Stimulated activated naive CD4-positive, alpha-beta T cell treated with Interleukin-2 at 50 U/mL for 16 hours (primary cell): ENCODE data around the gene NPTXR.
"Not testable (repeated sequence)": the region's sequence is repeated elsewhere in the genome, so short reads cannot be mapped to it uniquely, and the experiment has no call there.

ENCODE experiments used
- DNase-seq: peaks from one replicate; lab custom pipeline; 2025; lab: John Stamatoyannopoulos, UW

NPTXR gene

GRCh38 chr22:38868886-38869381, 25.1 kb upstream of the NPTXR start:
- peak; percentile 79 for DNase-seq

DNA sequence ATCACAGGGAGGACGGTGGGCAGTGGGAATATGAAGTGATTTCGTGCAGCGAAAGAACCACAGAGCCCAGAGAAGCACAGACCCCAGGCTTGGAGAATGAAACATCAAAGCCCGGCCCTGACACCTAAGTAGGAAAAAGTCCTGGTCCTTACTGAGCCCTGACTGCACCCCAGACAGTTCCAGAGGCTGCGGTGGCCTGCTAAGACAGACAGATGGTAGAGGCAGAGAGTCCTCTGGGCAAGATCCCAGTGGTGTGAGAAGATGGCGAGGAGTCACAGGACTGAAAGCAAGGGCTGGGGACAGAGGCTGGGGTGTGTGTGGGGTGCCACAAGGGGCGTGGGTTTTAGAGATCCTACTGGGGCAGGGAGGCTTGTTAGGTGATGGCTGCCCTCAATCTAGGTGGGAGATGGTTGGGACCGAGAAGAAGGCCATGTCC, 24.5 kb upstream of the NPTXR start:
- DNase-seq = no peak

DNA sequence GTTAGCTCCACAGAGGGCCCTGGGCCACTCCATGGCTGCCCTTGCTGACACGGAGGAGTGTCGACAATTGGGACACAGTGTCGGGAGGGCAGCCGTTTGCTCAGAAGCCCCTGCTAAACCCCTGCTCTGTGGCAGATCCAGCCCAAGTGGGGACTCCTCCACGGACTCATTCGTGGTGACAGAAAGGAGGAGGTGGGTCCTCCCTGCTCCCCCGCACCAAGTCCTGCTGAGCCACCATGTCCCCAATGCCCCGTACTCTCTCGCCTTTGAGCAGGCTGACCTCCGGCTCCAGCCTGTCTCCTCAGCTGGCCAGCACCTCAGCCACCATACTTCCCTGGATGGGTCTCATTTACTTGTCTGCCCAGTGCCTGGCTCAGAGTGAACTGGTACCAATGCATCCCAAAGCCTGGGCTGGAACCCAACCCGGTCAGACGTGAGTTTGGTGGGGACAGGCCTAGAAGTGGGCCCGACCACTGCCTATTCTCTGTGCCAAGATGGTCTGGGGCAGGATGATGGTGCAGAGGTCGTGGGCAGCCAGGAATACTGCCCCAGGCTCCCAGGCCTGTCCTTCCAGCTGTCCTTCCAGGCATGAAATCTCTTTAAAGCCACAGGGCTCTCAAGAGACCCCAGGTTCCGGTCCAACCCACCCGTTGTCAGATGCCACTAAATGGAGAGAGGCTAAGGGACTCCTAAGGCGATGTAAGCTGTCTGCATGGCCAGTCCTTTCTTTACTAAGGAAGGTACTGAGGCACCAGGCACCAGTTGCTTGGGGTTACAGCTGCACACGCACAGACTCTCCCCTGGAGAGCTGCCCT, 23.9 kb upstream of the NPTXR start:
- DNase-seq = no peak

- DNase-seq = no peak
Observed at GRCh38 chr22:38867124-38867455, 23.3 kb upstream of the NPTXR start.

- DNase-seq = no peak
Observed at GRCh38 chr22:38866399-38867123, 22.7 kb upstream of the NPTXR start.

DNA sequence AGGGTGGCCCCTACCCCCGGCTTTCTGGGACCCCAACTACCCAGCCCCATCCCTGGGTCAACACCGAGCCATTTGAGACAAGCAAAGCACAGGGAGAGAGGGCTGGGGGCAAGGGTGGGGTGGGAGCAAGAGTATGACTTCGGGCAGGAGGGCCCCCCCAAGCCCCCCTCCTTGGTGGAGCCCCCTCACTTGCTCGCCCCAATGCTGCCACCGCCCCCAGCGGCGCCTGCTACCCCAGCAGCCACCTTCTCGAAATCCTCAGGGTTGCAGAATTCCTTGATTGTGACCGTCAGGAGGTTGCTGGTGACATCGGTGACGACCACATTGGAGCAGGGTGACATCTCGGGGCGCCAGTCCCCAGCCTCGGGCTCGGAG, 22.2 kb upstream of the NPTXR start:
- DNase-seq = no peak

GRCh38 chr22:38865201-38866023, 21.6 kb upstream of the NPTXR start:
- DNase-seq = no peak

GRCh38 chr22:38864361-38865191, 20.7 kb upstream of the NPTXR start:
- no peak for DNase-seq

DNA sequence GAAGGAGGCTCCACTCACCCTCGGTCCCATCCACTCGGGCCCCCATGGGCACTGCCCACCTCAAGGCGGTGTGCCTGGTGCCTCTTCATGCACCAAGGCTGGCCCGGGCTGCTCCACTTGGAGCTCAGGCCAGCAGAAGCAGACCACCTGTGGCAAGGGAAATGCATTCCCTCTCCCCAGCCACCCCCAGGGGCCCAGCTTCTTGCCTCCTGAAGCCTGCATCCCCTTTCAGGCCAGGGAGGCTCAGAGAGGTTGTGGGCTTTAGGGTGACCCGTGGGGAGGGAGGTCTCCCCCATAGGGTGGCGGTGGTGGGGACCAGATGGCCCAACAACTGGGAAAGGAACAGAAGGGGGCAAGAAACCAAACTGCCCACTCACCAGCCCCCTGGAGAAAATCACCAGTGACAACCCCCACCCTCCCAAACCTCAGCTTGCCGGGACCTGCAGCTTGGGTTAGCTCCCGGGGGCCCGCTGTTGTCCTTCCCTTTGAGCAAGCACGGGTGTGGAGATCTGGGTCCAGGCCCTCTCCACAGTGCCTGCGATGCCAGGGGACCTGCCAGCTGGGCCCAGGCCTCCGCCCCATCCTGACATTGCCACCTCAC, 19.8 kb upstream of the NPTXR start:
- DNase-seq = no peak

- no peak for DNase-seq
Observed at GRCh38 chr22:38862375-38863329, 18.8 kb upstream of the NPTXR start.

DNA sequence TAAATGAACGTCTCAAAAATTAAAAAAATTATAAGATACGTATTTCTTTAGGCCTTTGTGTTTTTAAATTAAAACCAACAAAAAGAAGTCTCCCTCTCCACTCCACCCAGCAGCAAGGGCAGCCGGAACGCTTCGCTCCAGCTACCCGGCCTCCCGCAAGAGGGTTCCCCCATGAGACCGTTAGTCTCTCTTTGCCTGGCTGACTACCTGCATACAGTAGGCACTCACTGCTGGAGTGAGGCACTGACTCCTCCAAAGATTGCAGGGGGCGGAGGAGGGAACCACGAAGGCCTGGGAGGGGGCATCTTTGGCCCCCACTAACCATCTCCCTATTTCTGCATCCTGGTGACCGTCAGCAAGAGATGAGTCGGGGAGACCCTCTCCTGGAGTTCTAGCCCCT, 18.1 kb upstream of the NPTXR start:
- DNase-seq = no peak

GRCh38 chr22:38861170-38861876, 17.5 kb upstream of the NPTXR start:
- DNase-seq = no peak

- DNase-seq = no peak
Observed at GRCh38 chr22:38860283-38861169, 16.7 kb upstream of the NPTXR start.

DNA sequence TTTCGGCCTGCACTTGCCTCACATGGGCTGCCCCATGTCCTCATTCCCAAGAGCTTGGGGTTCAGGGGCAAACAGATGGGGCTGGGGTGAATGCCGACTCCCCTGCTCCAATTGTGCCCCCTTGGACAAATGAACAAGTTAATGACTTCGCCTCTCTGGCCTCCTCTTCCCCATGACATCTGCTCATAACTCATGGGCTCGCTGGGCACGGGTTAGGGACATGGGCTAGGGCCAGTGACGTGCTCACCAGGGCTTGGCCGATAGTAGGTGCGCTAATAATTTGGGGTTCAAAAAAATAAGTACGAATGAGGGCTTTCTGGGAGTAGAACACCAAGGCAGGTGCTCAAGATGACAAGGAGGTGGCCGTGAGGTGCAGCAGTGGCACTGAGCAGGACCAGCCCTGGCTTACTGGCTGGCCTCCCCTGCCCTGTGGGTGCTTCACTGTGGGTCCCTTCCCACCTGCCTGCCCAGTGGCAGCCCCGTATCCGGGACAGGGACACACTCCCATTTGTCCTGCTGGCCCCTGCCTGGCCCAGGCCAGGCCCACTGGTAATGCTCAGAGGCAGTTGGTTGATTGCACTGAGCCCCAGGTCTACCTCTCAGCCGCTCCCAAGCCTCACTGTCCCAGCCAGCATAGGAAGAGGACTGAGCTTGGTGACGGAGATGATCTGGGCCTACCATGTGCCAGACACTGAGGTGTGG, 15.9 kb upstream of the NPTXR start:
- no peak for DNase-seq

GRCh38 chr22:38858492-38858891, 14.7 kb upstream of the NPTXR start:
- DNase-seq = no peak

DNA sequence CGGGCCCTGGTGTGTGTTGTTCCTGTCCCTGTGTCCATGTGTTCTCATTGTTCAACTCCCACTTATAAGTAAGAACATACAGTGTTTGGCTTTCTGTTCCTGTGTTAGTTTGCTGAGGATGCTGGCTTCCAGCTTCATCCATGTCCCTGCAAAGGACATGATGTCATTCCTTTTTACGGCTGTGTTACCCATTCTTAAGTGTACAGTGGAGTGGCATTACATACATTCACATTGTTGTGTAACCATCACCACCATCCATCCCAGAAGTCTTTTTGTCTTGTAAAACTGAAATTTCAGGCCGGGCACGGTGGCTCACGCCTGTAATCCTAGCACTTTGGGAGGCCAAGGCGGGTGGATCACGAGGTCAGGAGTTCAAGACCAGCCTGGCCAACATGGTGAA, 10.6 kb upstream of the NPTXR start:
- not testable (repeated sequence) for DNase-seq

- not testable (repeated sequence) for DNase-seq
Observed at GRCh38 chr22:38853883-38854282, 10.1 kb upstream of the NPTXR start.

DNA sequence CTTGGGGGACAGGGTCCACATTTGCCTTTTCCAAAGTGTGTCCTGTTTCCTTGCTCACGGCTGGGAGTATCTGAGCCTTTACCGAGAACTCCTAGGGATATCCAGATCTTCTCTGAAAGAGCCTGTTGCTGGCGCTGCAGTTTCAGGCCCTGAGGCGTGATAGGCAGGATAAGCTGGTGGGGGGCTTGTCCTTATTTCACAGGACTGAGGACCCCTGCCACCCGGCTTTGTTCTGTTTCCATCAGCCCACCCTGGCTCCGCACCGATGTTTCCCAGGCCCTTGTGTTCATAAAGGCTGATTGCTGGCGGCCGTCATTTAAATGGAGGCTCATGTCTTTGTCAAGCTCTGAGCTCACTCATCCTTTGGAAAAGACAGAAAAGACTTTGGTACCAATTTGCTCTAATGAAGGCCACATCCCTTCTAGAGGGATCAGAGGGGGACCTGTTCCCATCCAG, 9.4 kb upstream of the NPTXR start:
- DNase-seq = no peak
